NCI-H128 (cell line): ENCODE measurements around the gene TBC1D2B.

ENCODE experiments used
- DNase-seq: peaks from one replicate; lab custom pipeline; 2025; ENCODE audit not compliant: unreplicated experiment; lab: John Stamatoyannopoulos, UW

Gene TBC1D2B

DNA sequence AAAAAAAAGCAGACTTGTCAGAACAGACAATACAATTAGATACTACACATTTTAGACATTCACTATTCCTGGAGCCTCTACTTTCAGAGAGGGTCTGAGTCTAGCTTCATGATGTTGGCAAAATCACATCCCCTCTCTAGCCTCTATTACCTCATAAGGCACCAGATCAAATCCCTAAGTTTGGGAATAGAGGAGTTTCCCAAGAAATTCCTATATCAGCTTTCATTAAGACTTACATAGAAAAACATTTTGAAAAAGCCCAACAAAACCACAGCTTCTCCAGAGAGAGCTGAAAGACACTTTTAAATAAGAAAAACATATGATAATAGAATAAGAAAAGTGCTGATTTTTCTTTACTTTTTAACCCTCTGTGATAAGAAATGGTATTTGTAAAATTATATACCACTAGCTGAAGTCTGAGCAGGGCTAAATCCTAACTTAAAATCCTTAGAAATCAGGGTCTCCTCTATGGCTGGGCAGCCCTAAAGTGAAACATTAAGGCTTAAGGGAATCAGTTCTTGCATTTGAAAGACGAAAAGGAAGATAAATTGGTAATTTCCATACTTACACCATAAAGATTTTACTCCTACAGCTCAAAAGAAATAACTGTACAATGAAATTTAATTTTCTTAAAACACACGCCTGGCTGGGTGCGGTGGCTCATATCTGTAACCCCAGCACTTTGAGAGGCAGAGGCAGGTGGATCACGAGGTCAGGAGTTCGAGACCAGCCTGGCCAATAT is 4.3 kb downstream of the TBC1D2B start:
- no peak for DNase-seq

GRCh38 chr15:78072080-78072892 is 5.2 kb downstream of the TBC1D2B start:
- DNase-seq, result no peak

GRCh38 chr15:78071383-78071782 is 6.1 kb downstream of the TBC1D2B start:
- DNase-seq, result no peak

GRCh38 chr15:78070049-78070700 is 7.3 kb downstream of the TBC1D2B start:
- no peak for DNase-seq

DNA sequence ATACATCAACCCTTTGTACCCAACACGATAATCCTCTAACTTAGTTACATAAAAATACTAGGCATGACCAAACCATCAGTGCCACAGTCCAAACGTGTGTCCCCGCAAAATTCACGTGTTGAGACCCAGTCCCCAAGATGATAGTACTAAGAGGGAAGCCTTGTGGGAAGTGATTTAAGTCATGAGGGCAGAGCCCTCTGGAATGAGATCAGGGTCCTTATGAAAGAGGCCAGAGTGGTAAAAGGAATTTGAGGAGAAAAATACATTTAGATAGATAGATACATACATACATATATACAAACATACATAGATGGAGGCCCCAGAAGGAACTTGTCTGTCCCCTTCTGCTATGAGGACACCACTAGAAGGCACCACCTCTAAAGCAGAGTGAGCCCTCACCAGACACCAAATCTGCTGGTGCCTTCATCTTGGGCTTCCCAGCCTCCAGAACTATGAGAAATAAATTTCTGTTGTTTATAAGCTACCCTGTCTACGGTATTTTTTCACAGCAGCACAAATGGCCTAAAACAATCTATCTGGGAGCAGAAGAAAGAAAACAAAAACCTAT is 8.0 kb downstream of the TBC1D2B start:
- DNase-seq, result no peak

DNA sequence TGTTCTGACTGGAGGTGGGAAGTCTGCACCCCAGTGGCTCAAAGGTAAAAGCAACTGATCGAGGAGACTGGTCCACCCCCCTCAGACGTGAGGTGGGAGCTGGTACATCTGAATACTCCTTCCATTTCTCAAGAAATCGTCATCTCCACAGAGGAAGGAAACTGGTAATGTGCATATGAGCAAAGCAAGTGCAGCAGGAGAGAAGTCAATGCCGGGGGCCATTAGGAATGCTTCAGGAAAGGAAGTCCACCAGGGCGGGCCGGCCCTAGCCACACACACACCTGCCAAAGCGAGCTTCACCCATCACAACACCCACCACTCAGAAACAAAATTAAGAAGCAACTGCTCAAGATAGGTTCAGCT is 8.5 kb downstream of the TBC1D2B start:
- DNase-seq, result no peak

GRCh38 chr15:78067328-78068228 is 9.9 kb downstream of the TBC1D2B start:
- no peak for DNase-seq

DNA sequence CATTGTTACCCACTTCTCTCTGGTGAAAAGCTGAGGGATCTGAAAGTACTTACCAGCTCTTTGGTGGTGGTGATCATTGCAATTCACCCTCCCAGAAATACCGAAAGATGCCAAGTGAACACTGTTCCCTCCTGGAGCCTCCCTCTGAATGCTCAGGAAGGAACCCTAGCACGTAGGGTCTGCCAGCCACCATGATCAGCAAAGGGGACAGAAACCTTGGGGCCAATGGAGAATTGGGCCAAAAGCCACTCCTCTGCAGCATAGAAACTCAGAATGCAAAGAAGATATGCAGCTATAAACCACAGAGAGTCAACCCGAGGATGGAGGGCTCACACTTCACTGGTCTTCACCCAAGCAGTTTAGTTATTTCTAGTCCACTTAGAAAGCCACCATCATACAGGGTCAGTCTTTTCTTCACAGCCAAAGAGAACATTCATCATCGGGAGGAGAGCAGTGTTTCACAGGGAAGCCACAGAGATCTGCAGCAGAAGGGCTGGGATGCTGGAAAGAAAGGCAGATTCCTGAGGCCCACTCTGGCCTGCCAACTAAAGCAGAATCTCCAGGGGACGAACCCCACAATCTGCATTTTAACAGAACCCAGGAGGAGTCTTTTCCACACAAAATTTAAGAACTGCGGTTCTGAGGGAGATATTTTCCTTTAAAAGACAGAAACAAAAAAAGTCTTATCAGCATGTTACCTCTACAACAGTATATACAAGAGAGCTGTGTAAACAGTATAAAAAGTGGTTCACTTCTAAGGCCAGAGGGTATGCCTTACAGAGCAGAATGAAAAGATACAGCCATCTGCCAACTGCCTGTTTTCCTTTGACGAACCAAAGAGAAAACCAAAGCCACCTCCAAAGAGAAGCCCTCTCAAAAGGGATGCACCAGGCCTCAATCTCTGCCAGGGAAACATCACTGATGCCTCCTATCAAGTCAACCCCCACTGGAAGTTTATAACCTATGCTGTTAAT is 11.3 kb downstream of the TBC1D2B start:
- no peak for DNase-seq

DNA sequence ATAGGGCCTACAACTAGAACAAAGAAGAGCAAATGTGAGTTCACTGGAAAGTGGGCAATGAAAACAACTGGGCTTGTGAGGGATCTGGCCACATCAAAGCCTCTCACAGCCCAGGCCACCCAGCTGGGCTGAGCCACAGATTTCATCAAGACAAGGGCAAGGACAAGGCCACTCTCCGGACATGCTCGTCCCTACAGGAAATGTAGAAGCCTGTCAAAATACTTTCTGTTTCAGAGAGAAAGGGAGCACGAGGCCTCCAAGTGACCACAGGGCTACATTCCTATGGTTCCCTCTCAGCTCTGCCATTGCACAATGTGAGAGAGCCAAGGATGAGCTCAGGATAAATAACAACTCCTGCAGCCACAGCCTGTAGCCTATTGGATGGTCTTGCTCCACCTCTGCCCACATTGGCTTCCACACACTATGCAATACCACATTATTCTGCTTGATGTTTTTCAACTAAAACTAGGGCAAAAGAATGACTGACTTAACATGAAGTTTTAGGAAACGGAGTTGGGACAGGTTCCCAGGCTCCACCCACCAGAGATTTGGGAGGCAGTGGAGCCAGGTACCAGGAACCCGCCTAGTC is 12.1 kb downstream of the TBC1D2B start:
- no peak for DNase-seq

DNA sequence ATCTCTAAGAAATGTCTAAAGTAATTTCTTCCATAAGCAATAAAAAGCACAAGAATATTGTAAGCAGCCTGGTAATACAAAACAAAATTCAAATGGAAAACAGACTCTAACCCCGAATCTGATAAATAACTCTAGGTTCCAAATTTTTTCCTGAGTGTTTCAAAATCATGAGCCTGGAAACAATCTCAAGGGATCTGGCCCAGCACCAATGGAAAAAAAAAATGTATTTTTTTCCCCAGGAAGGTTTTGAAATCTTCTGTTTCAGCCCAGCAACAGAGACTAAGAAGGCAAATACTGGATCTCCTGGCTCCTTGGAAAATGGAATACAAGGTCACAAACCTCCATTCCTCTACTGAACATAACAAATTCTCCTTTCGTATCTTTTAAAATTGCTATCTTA is 13.0 kb downstream of the TBC1D2B start:
- DNase-seq, result no peak

DNA sequence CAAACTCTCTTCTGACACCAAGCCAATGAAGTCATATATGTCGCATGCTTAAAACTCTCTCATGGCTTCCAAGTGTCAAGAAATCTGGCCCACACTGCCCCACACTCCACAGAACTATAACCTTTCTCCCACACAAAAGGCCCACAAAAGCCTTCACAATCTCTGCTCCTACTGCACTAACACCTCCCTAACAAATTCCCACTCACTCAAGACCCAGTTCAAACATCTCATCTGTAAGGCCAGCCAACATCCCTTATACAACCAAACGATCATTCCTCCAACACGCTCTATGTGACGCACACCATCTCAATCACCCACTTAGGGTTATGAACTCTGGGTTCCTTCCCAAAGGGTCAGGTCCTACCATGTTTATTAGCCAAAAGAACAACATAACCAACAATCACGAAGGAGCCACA is 13.5 kb downstream of the TBC1D2B start:
- no peak for DNase-seq

- no peak for DNase-seq
These were observed 14.3 kb downstream of the TBC1D2B start for GRCh38 chr15:78063217-78063616.

- DNase-seq, result peak; percentile 26
These were observed 15.5 kb downstream of the TBC1D2B start for GRCh38 chr15:78061963-78062427.

DNA sequence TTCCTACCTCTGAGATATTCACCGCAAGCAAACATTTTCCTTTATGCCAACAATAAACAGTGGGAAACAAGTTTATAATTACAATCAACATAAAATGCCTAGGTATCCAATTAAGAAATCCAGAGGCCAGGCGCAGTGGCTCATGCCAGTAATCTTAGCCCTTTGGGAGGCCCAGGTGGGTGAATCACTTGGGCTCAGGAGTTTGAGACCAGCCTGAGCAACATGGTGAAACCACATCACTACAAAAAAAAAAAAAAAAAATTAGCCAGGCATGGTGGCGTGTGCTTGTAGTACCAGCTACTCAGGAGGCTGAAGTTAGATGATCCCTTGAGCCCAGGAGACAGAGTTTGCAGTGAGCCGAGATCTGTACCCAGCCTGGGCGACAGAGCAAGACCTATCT is 17.3 kb downstream of the TBC1D2B start:
- no peak for DNase-seq

DNA sequence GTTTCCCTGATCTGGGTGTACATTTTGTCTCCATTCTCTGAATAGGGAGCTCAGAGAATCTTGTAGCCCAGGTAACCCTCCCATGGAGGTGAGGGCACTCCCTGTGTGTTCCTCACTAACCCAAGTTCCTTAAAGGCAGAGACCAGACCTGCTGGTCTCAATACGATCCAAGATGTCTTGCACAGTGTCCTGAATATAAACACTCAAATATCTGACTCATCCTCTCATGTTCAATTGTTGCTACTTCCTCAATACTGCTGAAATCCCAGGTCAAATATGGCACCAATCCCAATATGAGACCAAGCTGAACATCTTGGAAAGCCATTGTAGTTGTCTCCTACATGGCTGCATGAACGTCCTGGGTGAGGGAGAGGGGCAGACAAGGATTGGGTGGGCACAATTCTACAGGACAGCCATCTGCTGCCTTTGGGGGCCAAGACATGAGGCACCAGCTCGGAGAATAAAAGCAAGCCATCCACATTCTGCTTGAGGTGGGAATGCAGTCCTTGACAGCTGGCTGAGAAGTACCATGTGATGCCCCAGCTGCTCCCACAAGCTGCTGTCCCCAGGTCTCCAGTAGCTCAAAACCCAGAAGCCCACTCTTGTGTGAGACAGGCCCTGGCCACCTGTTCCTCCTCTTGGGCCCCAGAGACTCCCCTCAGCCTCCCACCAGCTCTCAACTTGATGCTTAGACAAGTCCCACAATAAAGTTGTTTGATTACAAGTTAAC is 18.2 kb downstream of the TBC1D2B start:
- no peak for DNase-seq

DNA sequence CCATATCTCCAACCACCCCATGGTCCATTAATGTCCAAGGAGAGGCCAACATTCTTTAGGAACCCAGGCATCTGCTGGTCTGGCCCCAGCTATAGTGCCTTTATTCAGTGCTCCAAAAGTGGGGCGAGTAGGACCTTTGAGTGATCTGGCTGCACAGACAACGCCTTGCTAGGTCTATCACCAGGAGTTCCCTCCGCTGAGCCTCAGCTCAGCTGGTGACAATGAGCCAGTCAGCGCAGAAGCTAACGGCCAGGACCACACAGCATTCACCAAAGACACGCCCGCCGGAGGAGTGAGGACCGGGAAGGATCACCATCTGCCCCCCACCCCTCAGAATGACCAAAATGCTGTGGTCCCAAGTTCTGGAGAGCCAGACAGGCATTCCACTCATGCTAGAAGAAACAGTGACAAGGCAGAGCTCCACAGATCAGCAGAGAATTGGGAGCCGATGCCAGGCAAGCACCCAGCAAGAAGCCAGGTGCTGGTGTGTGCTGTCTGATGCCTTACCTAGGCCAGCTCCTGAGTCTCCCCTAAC is 19.0 kb downstream of the TBC1D2B start:
- DNase-seq, result no peak

DNA sequence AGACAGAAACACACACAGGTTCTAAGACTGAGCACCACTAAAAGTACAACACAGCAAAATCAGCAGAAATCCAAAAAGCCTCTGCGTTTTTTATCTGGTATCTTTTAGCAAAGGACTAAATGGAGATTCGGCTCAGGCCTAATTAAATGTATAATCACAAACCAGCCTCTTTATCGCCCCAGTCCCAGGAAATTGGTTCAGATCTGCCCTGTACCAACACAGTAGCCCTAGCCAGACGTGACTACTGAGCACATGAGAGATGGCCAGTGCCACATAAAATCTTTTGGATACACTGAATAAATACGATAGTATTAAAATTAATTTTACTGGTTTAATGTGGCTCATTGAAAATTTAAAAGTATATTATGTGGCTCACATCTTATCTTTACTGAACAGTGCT is 19.7 kb downstream of the TBC1D2B start:
- no peak for DNase-seq

DNA sequence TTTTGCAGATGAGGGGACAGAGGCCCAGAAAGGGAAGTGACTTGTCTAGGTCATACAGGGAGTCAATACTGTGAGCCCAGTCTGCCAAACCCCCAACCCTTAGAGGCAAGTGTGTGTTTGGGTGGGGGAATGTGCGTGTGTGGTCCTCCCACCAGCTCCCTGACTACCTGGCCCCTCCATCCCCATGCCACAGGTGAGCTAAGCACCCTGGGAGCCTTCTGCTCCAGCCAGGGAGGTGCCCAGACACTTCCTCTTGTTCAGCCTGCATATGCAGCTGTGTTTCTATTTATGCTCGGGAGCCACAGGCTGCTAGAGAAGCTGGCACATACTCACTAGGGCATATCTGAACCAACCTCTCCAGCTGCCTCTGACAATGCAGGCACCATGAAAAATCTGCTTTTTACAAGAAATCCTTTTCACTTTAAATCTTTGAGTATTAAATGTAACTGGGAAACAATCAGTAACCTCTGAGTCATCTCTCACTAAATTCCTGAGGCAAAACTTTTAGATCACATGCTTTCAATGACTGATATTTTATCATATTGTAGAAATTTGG is 20.7 kb downstream of the TBC1D2B start:
- DNase-seq, result no peak
